ENCODE data around the gene RGS8.

DNA sequence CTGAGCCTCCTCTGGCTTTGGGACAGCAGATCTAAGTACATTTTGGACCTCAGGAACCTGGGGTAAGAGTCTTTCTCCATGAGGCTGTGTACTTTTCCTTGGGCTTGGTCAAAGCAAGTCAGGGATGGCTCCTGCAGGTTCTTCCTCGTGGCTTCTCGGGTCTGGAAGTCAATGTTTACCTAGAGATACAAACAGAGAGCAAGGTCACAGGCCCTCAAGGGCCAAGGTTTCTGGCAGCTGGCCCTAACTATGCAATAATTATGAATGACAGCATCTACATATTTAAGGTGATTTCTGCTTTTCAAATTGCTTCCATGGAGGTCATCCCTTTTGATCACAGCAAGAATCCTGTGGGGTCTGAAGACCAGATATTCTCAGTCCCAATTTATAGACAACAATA, 37.6 kb downstream of the RGS8 start:
- TF ChIP-seq SMC3 (IDR thresholded peaks at IDR 0.05) (no peak), EP300 (IDR thresholded peaks at IDR 0.05) (no peak), POLR2A (IDR thresholded peaks at IDR 0.05; ENCODE audit: low read length) (no peak), POLR2AphosphoS2 (conservative IDR thresholded peaks at IDR 0.05; ENCODE audit: low read length) (no peak), GATA3 (IDR thresholded peaks at IDR 0.05; ENCODE audit: borderline replicate concordance) (no peak)
- TF ChIP-seq, protein P1, sequence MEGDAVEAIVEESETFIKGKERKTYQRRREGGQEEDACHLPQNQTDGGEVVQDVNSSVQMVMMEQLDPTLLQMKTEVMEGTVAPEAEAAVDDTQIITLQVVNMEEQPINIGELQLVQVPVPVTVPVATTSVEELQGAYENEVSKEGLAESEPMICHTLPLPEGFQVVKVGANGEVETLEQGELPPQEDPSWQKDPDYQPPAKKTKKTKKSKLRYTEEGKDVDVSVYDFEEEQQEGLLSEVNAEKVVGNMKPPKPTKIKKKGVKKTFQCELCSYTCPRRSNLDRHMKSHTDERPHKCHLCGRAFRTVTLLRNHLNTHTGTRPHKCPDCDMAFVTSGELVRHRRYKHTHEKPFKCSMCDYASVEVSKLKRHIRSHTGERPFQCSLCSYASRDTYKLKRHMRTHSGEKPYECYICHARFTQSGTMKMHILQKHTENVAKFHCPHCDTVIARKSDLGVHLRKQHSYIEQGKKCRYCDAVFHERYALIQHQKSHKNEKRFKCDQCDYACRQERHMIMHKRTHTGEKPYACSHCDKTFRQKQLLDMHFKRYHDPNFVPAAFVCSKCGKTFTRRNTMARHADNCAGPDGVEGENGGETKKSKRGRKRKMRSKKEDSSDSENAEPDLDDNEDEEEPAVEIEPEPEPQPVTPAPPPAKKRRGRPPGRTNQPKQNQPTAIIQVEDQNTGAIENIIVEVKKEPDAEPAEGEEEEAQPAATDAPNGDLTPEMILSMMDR (IDR thresholded peaks at IDR 0.05): no peak
